HG03066 (cell line): Measurements from ENCODE around the gene KLHL33.
A peak's percentile ranks its signal among the peaks of the same experiment; 100 is the strongest.

ENCODE experiments used
- ATAC-seq: cut with Tn5 transposase; IDR thresholded peaks from one replicate; pipeline ENCODE4 v1.9.1; 2021; ENCODE audit warnings: low read depth; ENCODE audit not compliant: unreplicated experiment

Gene KLHL33

GRCh38 chr14:20415782-20416206 lies 20.2 kb downstream of the KLHL33 start:
- peak; percentile 43 for ATAC-seq

- ATAC-seq = peak; percentile 40
Observed at GRCh38 chr14:20413744-20414082, 22.3 kb downstream of the KLHL33 start.

DNA sequence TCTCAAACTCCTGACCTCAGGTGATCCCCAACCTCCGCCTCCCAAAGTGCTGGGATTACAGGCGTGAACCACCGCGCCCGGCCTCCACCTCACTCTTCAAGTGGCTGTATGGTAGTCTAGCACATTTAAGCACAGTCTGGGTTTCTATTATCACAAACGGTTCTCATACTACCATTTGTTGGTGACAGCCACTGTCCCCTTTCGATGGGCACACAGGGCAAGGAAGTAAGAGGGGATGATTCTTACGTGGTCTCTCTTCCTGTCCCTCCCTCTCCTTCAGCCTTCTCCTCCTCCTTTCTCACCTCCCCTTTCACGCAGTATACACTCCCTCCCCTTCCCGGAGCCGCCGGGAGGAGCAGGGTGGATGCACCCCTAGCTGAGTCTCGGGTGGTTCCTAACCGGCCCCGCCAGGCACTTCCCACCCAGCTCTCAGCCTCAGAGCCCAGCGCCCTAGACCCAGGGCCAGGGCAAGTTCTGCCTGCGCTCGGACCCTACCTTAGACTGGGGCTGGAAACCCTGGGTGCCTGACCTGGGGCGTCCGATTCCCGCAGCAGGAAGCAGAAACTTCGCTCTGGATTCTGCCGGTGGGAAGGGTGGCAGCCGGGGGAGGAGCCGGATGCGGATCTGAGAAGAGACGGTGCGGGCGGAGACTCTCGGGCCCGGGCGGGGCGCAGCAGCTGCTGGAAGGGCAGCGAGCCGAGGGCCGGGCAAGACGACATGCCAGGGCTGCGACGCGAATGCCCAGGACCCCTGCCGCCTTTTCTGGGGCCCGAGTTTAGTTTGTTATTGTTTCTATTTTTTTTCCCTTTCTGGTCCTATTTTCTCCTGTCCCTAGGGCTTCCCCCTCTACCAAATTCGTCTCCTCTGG lies 22.9 kb downstream of the KLHL33 start, which contains the start of gene TEP1:
TEP1 (minus strand) TSS at position 626 of the 868 bp plus-strand sequence. CDS start 5,062 bp downstream, outside the sequence.
- ATAC-seq = peak; percentile 63

- peak; percentile 68 for ATAC-seq
Observed at GRCh38 chr14:20412411-20412810, 23.6 kb downstream of the KLHL33 start.

GRCh38 chr14:20409226-20409625 lies 26.7 kb downstream of the KLHL33 start:
- no peak for ATAC-seq

DNA sequence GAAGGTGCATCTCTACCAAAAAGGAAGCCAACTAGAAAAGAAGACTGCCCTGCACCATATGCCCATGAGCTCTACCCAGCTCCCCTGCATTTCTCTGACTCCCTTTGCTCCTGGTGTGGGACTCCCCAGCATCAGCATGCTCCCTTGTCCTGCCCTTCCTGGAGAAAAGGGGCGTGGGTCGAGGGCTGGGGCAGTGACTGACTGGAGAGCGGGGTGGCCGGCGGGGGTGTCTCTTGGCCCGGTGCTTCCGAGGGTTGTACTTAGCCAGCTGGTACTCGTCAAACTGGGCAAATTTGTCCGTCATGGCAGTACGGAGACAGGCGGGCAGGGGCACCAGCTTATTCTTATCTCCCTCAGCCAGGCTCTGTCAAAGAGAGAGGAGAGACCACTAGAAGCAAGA lies 32.4 kb downstream of the KLHL33 start:
- no peak for ATAC-seq

DNA sequence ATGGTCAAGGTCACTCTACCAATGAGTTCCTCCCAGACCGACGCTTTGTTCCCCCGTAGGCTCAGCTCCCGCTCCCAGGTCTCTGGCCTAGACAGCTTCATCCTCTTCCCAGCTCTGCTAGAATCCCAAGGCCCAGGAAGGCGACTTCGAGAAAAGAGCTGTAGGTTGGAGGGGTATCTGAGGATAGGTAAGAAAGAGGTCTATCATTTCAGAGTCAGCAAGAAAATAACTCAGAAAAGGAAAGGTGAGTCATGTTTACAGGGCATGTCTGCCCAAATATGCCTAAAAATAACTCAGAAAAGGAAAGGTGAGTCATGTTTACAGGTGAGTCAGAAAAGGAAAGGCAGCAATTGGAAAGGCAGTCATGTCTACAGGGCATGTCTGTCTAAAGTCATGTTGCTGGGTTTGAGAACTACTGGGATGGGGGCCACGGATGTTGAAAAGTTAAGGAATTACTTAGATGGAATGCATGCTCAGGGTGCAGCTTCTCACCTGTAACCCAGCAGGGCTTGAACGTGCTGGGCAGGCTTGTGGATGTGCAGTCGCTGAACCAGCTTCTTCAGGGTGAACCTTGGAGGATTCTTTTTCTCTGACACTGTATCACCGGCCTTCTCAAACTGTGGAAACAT lies 34.9 kb downstream of the KLHL33 start:
- no peak for ATAC-seq

DNA sequence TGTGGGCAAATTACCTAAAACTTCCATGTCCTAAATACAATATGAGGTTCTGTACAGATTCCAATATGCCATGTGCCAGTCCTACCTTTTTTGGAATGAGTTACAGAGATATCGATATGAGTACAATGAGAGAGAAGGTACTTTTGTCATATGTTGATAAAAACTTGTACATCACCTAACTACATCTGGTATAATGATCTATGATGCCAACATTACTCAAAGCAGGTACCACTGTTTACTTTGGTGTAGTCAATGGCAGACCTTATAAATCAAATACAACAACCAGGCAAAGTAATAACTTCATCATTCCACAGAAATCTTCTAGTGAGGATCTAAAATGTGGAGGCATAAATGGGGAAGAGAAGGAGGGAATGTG lies 35.4 kb downstream of the KLHL33 start:
- no peak for ATAC-seq

DNA sequence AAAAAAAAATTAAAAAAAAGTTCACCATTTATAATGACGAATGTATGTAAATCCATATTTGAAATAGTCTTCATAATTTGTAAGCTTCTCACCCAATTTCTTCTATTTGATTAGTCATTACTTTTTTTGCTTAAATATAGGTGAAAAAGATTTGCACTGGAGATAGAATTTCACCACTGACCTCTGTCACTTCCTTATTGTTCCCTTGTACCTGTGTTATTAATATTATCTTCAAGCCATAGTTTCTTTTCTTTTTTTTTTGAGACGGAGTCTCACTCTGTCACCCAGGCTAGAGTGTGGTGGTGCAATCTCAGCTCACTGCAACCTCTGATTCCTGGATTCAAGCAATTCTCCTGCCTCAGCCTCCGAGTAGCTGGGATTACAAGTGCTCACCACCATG lies 38.5 kb downstream of the KLHL33 start:
- no peak for ATAC-seq

- no peak for ATAC-seq
Observed at GRCh38 chr14:20391505-20391904, 44.5 kb downstream of the KLHL33 start.

GRCh38 chr14:20388159-20388558 lies 47.8 kb downstream of the KLHL33 start:
- no peak for ATAC-seq

- no peak for ATAC-seq
Observed at GRCh38 chr14:20387576-20387975, 48.4 kb downstream of the KLHL33 start.

GRCh38 chr14:20386276-20386855 lies 49.6 kb downstream of the KLHL33 start:
- no peak for ATAC-seq

- ATAC-seq = no peak
Observed at GRCh38 chr14:20384886-20385285, 51.1 kb downstream of the KLHL33 start.

GRCh38 chr14:20384321-20384720 lies 51.6 kb downstream of the KLHL33 start:
- no peak for ATAC-seq

- ATAC-seq = no peak
Observed at GRCh38 chr14:20383636-20384035, 52.3 kb downstream of the KLHL33 start.

DNA sequence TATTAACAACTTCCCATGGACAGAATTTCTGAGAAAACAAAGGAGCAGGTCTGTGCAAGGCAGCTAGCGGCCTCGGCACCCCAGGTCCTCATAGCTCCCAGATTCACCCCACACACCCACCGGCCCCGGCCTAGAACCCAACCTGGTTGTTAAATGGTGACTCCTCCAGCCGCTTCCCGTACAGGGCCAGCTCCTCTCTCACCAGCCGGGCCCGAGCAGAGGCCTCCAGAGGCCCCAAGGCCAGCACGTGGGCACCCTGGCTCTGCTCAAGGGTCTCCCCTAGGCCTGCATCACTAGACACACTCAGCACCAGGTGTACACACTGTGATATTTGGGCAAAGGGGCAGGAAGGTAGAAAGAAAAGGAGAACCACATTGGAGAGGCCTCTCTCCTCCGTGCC lies 52.9 kb downstream of the KLHL33 start:
- no peak for ATAC-seq

DNA sequence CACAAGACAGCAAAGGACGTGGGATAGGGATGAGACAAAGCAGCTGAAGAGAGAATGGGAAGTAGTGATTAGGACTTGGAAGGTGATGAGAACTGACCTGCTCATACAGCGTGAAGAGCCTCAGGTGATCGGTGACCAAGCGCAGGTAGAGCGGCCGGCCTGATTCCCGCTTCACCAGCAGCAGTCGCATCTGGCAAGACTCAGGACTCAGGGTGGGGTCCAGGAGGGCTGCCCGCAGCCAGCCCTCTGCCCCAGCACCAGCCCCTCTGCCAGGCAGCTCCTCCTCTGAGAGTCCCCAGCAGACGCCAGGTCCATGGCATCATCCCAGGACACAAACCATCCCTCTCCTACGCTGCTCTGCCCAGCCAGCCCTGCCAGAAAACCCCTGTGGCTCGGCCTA lies 53.4 kb downstream of the KLHL33 start:
- no peak for ATAC-seq

- ATAC-seq = no peak
Observed at GRCh38 chr14:20381341-20381740, 54.6 kb downstream of the KLHL33 start.

DNA sequence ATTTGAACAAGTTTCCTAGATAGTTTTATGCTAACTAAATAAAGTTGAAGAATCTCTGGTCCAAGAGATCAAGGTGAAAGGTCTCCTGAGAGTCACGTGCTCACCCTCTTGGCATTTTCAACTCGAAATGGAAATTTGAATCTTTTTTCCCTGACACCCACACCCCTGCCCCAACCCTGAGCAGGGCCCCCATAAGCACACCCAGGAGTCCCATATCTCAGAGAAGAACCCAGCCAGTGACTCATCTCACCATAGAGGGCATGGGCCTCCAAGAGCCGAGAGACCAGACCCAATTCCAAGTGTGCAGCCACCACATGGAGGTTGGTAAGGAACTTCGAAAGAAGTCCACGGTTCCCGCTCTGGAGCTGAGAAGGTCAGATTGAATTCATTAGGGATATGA lies 55.3 kb downstream of the KLHL33 start:
- ATAC-seq = no peak

DNA sequence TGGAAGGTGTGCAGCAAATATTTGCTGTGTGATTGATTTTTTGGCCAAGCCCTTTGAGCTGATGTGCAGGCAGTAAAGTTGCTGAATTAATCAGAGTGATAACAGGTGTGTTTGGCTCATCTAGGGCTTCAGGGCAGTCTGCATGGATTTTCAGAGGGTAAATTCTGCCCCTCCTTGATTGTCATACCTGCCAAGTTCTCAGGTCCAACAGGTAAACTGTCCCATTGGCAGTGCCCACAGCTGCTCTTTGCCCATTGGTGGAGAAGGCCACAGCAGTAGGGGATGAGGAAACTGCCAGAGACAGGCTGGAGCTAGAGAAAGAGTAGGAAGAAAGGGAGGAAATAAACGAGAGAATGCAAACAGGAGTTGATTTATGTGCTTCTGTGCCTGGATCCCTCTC lies 56.2 kb downstream of the KLHL33 start:
- no peak for ATAC-seq

- no peak for ATAC-seq
Observed at GRCh38 chr14:20377171-20377570, 58.8 kb downstream of the KLHL33 start.
